ENCODE data around the gene CPNE1. TPM values are rescaled to one million over a fixed set of nuclear protein-coding genes. Genes with fewer than 3 reads are reported as not detected.

CPNE1 gene
- total RNA-seq, 1 experiment from 2014 or later = 333 TPM

- RAD21 ChIA-PET (ENCODE audit: low non-redundant PET in 1 of 2, low total read pairs in 2 of 2, uncharacterized antibody in 2 of 2, unreplicated experiment in 2 of 2) = interaction anchor here in 1 of 2 experiments (0.6 kb wide), 1 partner anchor 191 kb away, joined by 3 read pairs; no protein-coding TSS in a partner anchor
- Histone ChIP-seq H3K27me3 (ENCODE audit: insufficient read depth, low read length) (no peaks in the 10 kb centered on the region), H3K27ac (ENCODE audit: low read depth, low read length) (peak overlapping the region; percentile 83), H3K9me2 (ENCODE audit: insufficient read depth) (no peaks in the 10 kb centered on the region), H3K79me2 (ENCODE audit: insufficient read depth, low read length) (peaks cover 47% of the 10 kb centered on the region), H3K4me3 (replicated peaks in 1 of 2; ENCODE audit: low read depth in 1 of 2, low read length in 2 of 2) (peak overlapping the region; percentile 95), H2AFZ (ENCODE audit: low read depth, low read length, poor library complexity, severe bottlenecking) (peak overlapping the region; percentile 60), H3K9ac (ENCODE audit: low read length) (peak overlapping the region; percentile 93), H4K20me1 (ENCODE audit: insufficient read depth) (peaks cover 4% of the 10 kb centered on the region; the same call in 1 of the 2 replicates), H3K4me2 (ENCODE audit: low read length) (peak overlapping the region; percentile 94), H3K36me3 (ENCODE audit: control insufficient read depth in 1 of 2, insufficient read depth in 2 of 2, low read length in 2 of 2) (peaks cover 15 to 16% of the 10 kb centered on the region in 2 experiments; a peak in 3 of 4 replicates), H3K9me3 (ENCODE audit: control insufficient read depth in 1 of 2, insufficient read depth in 1 of 2, low read depth in 1 of 2, low read length in 2 of 2) (no peaks in the 10 kb centered on the region), H3K4me1 (ENCODE audit: control insufficient read depth in 1 of 2, insufficient read depth in 2 of 2, low read length in 2 of 2) (peaks cover 10 to 26% of the 10 kb centered on the region in 2 experiments)
- CTCF ChIA-PET = no interaction called here
- DNase-seq (ENCODE audit: low read depth, low spot score) = no peak
- BruUV-seq (replicated peaks) = TSS peak; percentile 40
- intact Hi-C loops (cut with micrococcal nuclease) = no loop called here
- peak; percentile 50 for ATAC-seq
- no peak for TF ChIP-seq EGR1 (IDR thresholded peaks at IDR 0.05; ENCODE audit: low read depth)
- no peak for TF ChIP-seq FOSL1 (IDR thresholded peaks at IDR 0.05; ENCODE audit: low read depth)
- TF ChIP-seq ATF3 (IDR thresholded peaks at IDR 0.05) = no peak
- no peak for TF ChIP-seq SIN3A (IDR thresholded peaks at IDR 0.05; ENCODE audit: low read depth)
- TF ChIP-seq CEBPB (IDR thresholded peaks at IDR 0.05; ENCODE audit: low read depth) = no peak
- no peak for TF ChIP-seq POLR2A (IDR thresholded peaks at IDR 0.05; ENCODE audit: borderline replicate concordance, extremely low read depth, insufficient read depth, insufficient read length)
- POLR2A ChIA-PET = interaction anchor here (1.4 kb wide), 1 partner anchor 44 kb away, joined by 4 read pairs; the partner anchor contains the start of gene RBM39
These were observed 33.8 kb upstream of the CPNE1 start for GRCh38 chr20:35698298-35699126.

GRCh38 chr20:35697696-35698297 is 33.1 kb upstream of the CPNE1 start:
- no peak overlapping the region for H2AFZ ChIP-seq (ENCODE audit: low read depth, low read length, poor library complexity, severe bottlenecking)
- peak overlapping the region; percentile 83; the same call in 1 of the 2 replicates for H3K27ac ChIP-seq (ENCODE audit: low read depth, low read length)
- DNase-seq (ENCODE audit: low read depth, low spot score) (no peak), ATAC-seq (no peak)
- H3K27me3 ChIP-seq (ENCODE audit: insufficient read depth, low read length) = no peaks in the 10 kb centered on the region
- peaks cover 40% of the 10 kb centered on the region for H3K79me2 ChIP-seq (ENCODE audit: insufficient read depth, low read length)
- H3K4me2 ChIP-seq (ENCODE audit: low read length) = peak overlapping the region; percentile 94
- H3K9ac ChIP-seq (ENCODE audit: low read length) = peak overlapping the region; percentile 93
- no TSS peak for BruUV-seq (replicated peaks)
- peaks cover 13% of the 10 kb centered on the region in 2 experiments; a peak in 3 of 4 replicates for H3K36me3 ChIP-seq (ENCODE audit: control insufficient read depth in 1 of 2, insufficient read depth in 2 of 2, low read length in 2 of 2)
- CTCF ChIA-PET = no interaction called here
- H3K9me2 ChIP-seq (ENCODE audit: insufficient read depth) = no peaks in the 10 kb centered on the region
- H3K4me3 ChIP-seq (replicated peaks in 1 of 2; ENCODE audit: low read depth in 1 of 2, low read length in 2 of 2) = peak overlapping the region; percentile 95
- H3K4me1 ChIP-seq (ENCODE audit: control insufficient read depth in 1 of 2, insufficient read depth in 2 of 2, low read length in 2 of 2) = peaks cover 10 to 26% of the 10 kb centered on the region in 2 experiments
- H3K9me3 ChIP-seq (ENCODE audit: control insufficient read depth in 1 of 2, insufficient read depth in 1 of 2, low read depth in 1 of 2, low read length in 2 of 2) = no peaks in the 10 kb centered on the region
- POLR2A ChIA-PET = no interaction called here
- intact Hi-C loops (cut with micrococcal nuclease) = no loop called here
- H4K20me1 ChIP-seq (ENCODE audit: insufficient read depth) = no peaks in the 10 kb centered on the region
- RAD21 ChIA-PET (ENCODE audit: low non-redundant PET in 1 of 2, low total read pairs in 2 of 2, uncharacterized antibody in 2 of 2, unreplicated experiment in 2 of 2) = no interaction called here
- no peak for TF ChIP-seq REST (IDR thresholded peaks at IDR 0.05; ENCODE audit: low read depth)
- no peak for TF ChIP-seq RAD21 (IDR thresholded peaks at IDR 0.05; ENCODE audit: low read depth)
- no peak for TF ChIP-seq SIN3A (IDR thresholded peaks at IDR 0.05; ENCODE audit: low read depth)
- no peak for TF ChIP-seq ELF1 (IDR thresholded peaks at IDR 0.05; ENCODE audit: borderline replicate concordance, low read depth)
- TF ChIP-seq ATF3 (IDR thresholded peaks at IDR 0.05) = no peak
- TF ChIP-seq JUND (IDR thresholded peaks at IDR 0.05) = no peak
- no peak for TF ChIP-seq TCF7L2 (IDR thresholded peaks at IDR 0.05; ENCODE audit: borderline replicate concordance, extremely low read depth, insufficient read depth, insufficient read length)
- no peak for TF ChIP-seq EZH2 (IDR thresholded peaks at IDR 0.05)
- TF ChIP-seq POLR2AphosphoS5 (IDR thresholded peaks at IDR 0.05; ENCODE audit: low read depth, low read length) = no peak
- TF ChIP-seq CBX3 (IDR thresholded peaks at IDR 0.05; ENCODE audit: low read depth) = no peak
- no peak for TF ChIP-seq ZFX (IDR thresholded peaks at IDR 0.05)

Measured in HCT116 (cell line).